ACC112 (cell line): Measurements from ENCODE around the gene ZNF598.

Experiments used
- H2AFZ ChIP-seq: fragments of 200-600 bp; sonication (generic); one replicate; pipeline ENCODE4 v1.6.0; 2017; ENCODE audit warnings: antibody characterized with exemption, low read length; ENCODE audit not compliant: unreplicated experiment
- H3K27ac ChIP-seq: fragments of 200-600 bp; sonication (generic); 2 replicates; pipeline ENCODE4 v1.5.1; 2014; ENCODE audit warnings: low read depth, mild to moderate bottlenecking, antibody characterized with exemption, low read length, moderate library complexity
- H3K27me3 ChIP-seq: fragments of 200-600 bp; sonication (generic); 2 replicates; pipeline ENCODE4 v1.6.1; 2014; ENCODE audit warnings: mild to moderate bottlenecking, antibody characterized with exemption, low read length, moderate library complexity, mixed read lengths; ENCODE audit not compliant: insufficient read depth
- H3K36me3 ChIP-seq: fragments of 200-600 bp; sonication (generic); 2 replicates; pipeline ENCODE4 v1.6.1; 2016; ENCODE audit warnings: mild to moderate bottlenecking, antibody characterized with exemption, low read length, moderate library complexity, mixed read lengths; ENCODE audit not compliant: insufficient read depth
- H3K4me1 ChIP-seq: fragments of 200-600 bp; sonication (generic); one replicate; pipeline ENCODE4 v1.6.1; 2016; ENCODE audit warnings: low read length, mixed read lengths; ENCODE audit not compliant: insufficient read depth, unreplicated experiment, control insufficient read depth
- H3K4me3 ChIP-seq: fragments of 200-600 bp; sonication (generic); 2 replicates; pipeline ENCODE4 v1.5.1; 2014; ENCODE audit warnings: mild to moderate bottlenecking, low read depth, low read length
- H3K79me2 ChIP-seq: fragments of 200-600 bp; sonication (generic); one replicate; pipeline ENCODE4 v1.6.0; 2016; ENCODE audit warnings: low read length; ENCODE audit not compliant: control insufficient read depth, unreplicated experiment, insufficient read depth

ZNF598 gene

DNA sequence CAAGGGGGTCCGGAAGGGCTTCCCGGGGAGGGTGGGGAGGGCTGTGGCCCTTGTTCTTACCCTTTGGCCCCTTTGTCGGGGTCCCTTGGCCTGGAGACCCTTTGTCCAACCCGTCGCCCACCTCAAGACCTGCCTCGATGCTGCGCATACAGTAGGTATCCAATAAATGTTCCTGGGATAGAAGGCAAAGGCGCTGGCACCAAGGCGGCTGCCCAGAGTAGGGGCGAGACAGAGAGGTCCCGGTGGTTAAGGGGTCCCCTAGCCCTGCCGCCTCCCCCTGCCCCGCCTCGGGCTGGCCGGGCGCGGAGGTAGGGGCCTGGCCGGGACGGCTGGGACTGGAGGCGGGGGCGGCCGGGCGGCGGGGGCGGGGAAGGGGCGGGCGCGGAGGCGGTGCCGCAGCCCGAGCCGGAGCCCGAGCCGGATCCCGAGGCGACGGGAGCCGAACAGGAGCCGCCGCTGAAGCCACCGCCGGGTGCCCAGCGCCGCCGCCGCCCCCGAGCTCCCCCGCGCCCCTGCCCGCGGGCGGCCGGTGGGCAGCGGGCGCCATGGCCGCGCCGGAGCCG, 16.9 kb upstream of the ZNF598 start, which contains the start of gene NHERF2:
Gene NHERF2, plus strand, starts transcription at position 442 of the 563 bp plus-strand sequence. Its CDS starts 104 bp downstream, at position 546.
- Histone ChIP-seq H3K27ac (no peak within 1 kb of the TSS), H3K4me3 (peak within 1 kb of the TSS; percentile 79), H3K36me3 (no peaks in the 10 kb centered on the region), H3K4me1 (peaks cover 4% of the 10 kb centered on the region), H3K27me3 (no peaks in the 10 kb centered on the region), H3K79me2 (no peaks in the 10 kb centered on the region), H2AFZ (no peak within 1 kb of the TSS)

DNA sequence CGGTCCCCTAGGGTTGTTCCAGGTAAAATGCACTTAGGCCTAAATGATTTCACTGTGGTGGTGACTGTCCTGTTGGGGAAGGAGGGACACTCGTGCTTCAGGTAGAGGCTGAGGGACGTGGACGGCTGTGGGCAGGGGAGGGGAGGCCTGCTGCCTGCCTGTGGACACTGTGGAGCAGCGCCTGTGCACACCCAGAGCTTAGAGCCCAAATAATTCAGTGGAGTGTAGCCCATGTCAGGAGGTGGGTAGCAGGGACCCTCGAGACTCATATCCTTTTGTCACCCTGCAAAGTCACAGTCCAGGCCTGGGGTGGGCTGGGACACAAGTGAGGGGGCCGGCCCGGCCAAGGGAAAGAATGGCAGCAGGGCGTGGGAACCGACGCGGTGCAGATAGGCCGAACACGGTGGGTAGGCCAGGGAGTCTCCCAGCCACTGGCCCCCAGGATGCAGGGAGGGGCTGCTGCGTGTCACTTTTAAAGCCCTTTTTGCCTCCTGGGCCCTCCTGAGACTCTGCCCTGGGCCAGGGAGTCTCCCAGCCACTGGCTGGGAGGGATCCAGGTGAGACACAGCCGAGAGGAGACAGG, 16.3 kb upstream of the ZNF598 start:
- Histone ChIP-seq H3K36me3 (no peaks in the 10 kb centered on the region), H3K27ac (no peak overlapping the region), H3K79me2 (no peaks in the 10 kb centered on the region), H3K27me3 (no peaks in the 10 kb centered on the region; the same call in 1 of the 2 replicates), H3K4me3 (no peak overlapping the region), H2AFZ (no peak overlapping the region), H3K4me1 (peaks cover 4% of the 10 kb centered on the region)

GRCh38 chr16:2025251-2025650, 15.6 kb upstream of the ZNF598 start:
- H3K4me3 ChIP-seq, result no peak overlapping the region
- no peaks in the 10 kb centered on the region for H3K79me2 ChIP-seq
- H3K4me1 ChIP-seq, result peaks cover 4% of the 10 kb centered on the region
- no peaks in the 10 kb centered on the region for H3K36me3 ChIP-seq
- no peak overlapping the region for H2AFZ ChIP-seq
- H3K27ac ChIP-seq, result no peak overlapping the region
- peaks cover 6% of the 10 kb centered on the region for H3K27me3 ChIP-seq

- no peak overlapping the region for H3K4me3 ChIP-seq
- H3K27me3 ChIP-seq, result peaks cover 16% of the 10 kb centered on the region
- H3K36me3 ChIP-seq, result no peaks in the 10 kb centered on the region
Observed at GRCh38 chr16:2024032-2024420, 14.4 kb upstream of the ZNF598 start.

GRCh38 chr16:2023092-2024031, 13.7 kb upstream of the ZNF598 start:
- H3K27me3 ChIP-seq, result peaks cover 16% of the 10 kb centered on the region
- peaks cover 4% of the 10 kb centered on the region for H3K4me1 ChIP-seq
- H2AFZ ChIP-seq, result peak overlapping the region; percentile 83
- H3K27ac ChIP-seq, result no peak overlapping the region
- H3K4me3 ChIP-seq, result peak overlapping the region; percentile 73
- H3K79me2 ChIP-seq, result no peaks in the 10 kb centered on the region
- H3K36me3 ChIP-seq, result no peaks in the 10 kb centered on the region

More at GRCh38 chr16:2024032-2024420, 14.4 kb upstream of the ZNF598 start:
- Histone ChIP-seq H3K27ac (no peak overlapping the region), H3K79me2 (no peaks in the 10 kb centered on the region), H3K4me1 (peaks cover 4% of the 10 kb centered on the region), H2AFZ (no peak overlapping the region)

DNA sequence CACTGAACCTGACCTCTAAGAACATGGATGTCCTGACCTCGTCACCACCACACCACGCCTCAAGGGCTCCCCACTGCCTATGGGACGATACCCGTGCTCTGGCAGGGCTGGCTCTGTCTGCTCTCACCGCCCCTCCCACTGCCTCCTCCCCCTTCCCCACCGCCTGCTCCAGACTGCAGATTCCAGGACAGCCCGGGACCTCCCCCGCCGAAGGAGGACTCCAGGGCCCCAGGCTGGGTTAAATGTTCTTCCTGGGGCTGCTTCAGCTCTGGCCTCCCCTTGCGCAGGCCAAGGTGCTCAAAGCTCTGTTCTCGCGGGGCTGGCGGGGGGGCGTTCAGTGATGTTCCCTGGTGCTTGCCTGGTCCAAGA, 13.1 kb upstream of the ZNF598 start:
- Histone ChIP-seq H3K27ac (no peak overlapping the region), H3K79me2 (no peaks in the 10 kb centered on the region), H3K27me3 (peaks cover 16% of the 10 kb centered on the region), H3K36me3 (no peaks in the 10 kb centered on the region), H3K4me1 (peaks cover 4% of the 10 kb centered on the region), H2AFZ (peak overlapping the region; percentile 83), H3K4me3 (peak overlapping the region; percentile 59)

- Histone ChIP-seq H3K27me3 (peaks cover 16% of the 10 kb centered on the region), H3K27ac (no peak overlapping the region), H3K79me2 (no peaks in the 10 kb centered on the region), H2AFZ (peak overlapping the region; percentile 25), H3K4me1 (peaks cover 8% of the 10 kb centered on the region), H3K36me3 (no peaks in the 10 kb centered on the region), H3K4me3 (peak overlapping the region; percentile 51)
Observed at GRCh38 chr16:2019921-2020831, 10.6 kb upstream of the ZNF598 start.

GRCh38 chr16:2019518-2019920, 9.9 kb upstream of the ZNF598 start, which contains the start of gene NPW:
Gene NPW (plus strand): TSS chr16:2019785.
- H3K27me3 ChIP-seq, result peaks cover 16% of the 10 kb centered on the region
- peak within 1 kb of the TSS; percentile 51 for H3K4me3 ChIP-seq
- H3K36me3 ChIP-seq, result no peaks in the 10 kb centered on the region
- H3K79me2 ChIP-seq, result no peaks in the 10 kb centered on the region
- peaks cover 9% of the 10 kb centered on the region for H3K4me1 ChIP-seq
- H3K27ac ChIP-seq, result no peak within 1 kb of the TSS
- H2AFZ ChIP-seq, result peak within 1 kb of the TSS; percentile 25

DNA sequence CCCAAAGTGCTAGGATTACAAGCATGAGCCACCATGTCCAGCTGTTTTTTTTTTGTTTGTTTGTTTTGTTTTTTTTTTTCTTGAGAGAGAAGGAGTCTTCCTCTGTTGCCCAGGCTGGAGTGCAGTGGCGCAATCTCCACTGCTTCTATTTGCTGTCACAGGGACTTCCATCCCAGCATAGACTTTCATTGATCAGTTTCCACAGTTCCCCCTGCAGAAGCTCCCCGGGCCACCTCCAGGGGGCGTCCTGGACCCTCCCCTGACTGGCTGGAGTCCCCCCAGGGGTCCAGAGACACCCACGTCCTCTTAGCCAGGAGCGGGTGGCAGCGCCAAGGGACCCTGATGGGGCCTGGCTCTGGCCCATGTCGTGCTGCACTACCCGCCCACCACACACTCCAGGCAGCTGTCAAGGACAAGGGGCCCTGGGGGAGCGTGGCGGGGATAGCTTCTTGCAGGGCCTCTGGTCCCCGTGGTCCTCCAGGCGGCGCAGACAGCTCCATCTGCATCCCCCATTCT, 6.8 kb upstream of the ZNF598 start:
- Histone ChIP-seq H3K4me1 (peaks cover 9% of the 10 kb centered on the region), H2AFZ (no peak overlapping the region), H3K36me3 (no peaks in the 10 kb centered on the region), H3K4me3 (no peak overlapping the region), H3K27me3 (peaks cover 16% of the 10 kb centered on the region), H3K27ac (no peak overlapping the region), H3K79me2 (no peaks in the 10 kb centered on the region)

DNA sequence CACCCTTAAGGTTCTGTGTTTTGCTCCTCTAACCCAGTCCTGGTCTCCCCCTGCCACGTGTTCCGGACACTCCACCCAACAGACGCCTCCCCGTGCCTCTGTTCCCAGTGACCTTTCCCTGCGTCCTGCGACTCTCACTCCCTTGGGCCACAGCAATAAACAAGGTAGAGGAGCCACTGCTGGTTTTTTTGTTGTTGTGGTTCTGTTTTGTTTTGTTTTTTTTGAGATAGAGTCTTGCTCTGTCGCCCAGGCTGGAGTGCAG, 6.3 kb upstream of the ZNF598 start:
- Histone ChIP-seq H3K4me3 (no peak overlapping the region), H3K79me2 (peaks cover under 1% of the 10 kb centered on the region), H3K27ac (peak overlapping the region; percentile 35; the same call in 1 of the 2 replicates), H2AFZ (no peak overlapping the region), H3K4me1 (peaks cover 9% of the 10 kb centered on the region), H3K36me3 (no peaks in the 10 kb centered on the region), H3K27me3 (peaks cover 15% of the 10 kb centered on the region)
